Activated T-cell treated with anti-CD3 and anti-CD28 coated beads, Interleukin-2, amount 50 U/mL, for 24 hours (primary cell): ENCODE measurements around the gene SLC9B1.
A peak's percentile ranks its signal among the peaks of the same experiment; 100 is the strongest.

Source experiments
- DNase-seq: peaks from one replicate; pipeline ENCODE4 v3.0.0-alpha.2; 2020
- H3K27ac Mint-ChIP-seq: 2 replicates; pipeline ENCODE4 v1.8.0; 2020; ENCODE audit warnings: mild to moderate bottlenecking, mixed read lengths
- H3K27me3 Mint-ChIP-seq: 2 replicates; pipeline ENCODE4 v1.8.0; 2020; ENCODE audit warnings: mixed read lengths
- H3K36me3 Mint-ChIP-seq: 2 replicates; pipeline ENCODE4 v1.8.0; 2020; ENCODE audit warnings: low read depth, mixed read lengths
- H3K4me1 Mint-ChIP-seq: 2 replicates; pipeline ENCODE4 v1.8.0; 2020; ENCODE audit warnings: low read depth, mixed read lengths
- H3K4me3 Mint-ChIP-seq: 2 replicates; pipeline ENCODE4 v1.8.0; 2020; ENCODE audit warnings: mild to moderate bottlenecking, moderate library complexity, mixed read lengths
- H3K9me3 Mint-ChIP-seq: 2 replicates; pipeline ENCODE4 v1.8.0; 2020; ENCODE audit warnings: mixed read lengths

Gene SLC9B1

GRCh38 chr4:103019308-103020124, at the start of gene SLC9B1:
Gene SLC9B1 (minus strand): TSS chr4:103019705. CDS start chr4:102991711, 27,994 bp downstream.
- peak; percentile 96 for DNase-seq
- H3K27me3 Mint-ChIP-seq = no peaks in the 10 kb centered on the region
- H3K4me3 Mint-ChIP-seq = peak within 1 kb of the TSS; percentile 82
- H3K4me1 Mint-ChIP-seq = peaks cover 21% of the 10 kb centered on the region
- peak within 1 kb of the TSS; percentile 94 for H3K27ac Mint-ChIP-seq
- no peaks in the 10 kb centered on the region for H3K9me3 Mint-ChIP-seq
- H3K36me3 Mint-ChIP-seq = peaks cover 17% of the 10 kb centered on the region

- H3K36me3 Mint-ChIP-seq = peaks cover 80% of the 10 kb centered on the region
- no peaks in the 10 kb centered on the region for H3K27me3 Mint-ChIP-seq
- H3K27ac Mint-ChIP-seq = peak overlapping the region; percentile 56
- H3K4me3 Mint-ChIP-seq = no peak overlapping the region
- peaks cover 29% of the 10 kb centered on the region for H3K4me1 Mint-ChIP-seq
- DNase-seq = no peak
- H3K9me3 Mint-ChIP-seq = no peaks in the 10 kb centered on the region
Measured at GRCh38 chr4:103067841-103068547, 48.5 kb upstream of the SLC9B1 start.

DNA sequence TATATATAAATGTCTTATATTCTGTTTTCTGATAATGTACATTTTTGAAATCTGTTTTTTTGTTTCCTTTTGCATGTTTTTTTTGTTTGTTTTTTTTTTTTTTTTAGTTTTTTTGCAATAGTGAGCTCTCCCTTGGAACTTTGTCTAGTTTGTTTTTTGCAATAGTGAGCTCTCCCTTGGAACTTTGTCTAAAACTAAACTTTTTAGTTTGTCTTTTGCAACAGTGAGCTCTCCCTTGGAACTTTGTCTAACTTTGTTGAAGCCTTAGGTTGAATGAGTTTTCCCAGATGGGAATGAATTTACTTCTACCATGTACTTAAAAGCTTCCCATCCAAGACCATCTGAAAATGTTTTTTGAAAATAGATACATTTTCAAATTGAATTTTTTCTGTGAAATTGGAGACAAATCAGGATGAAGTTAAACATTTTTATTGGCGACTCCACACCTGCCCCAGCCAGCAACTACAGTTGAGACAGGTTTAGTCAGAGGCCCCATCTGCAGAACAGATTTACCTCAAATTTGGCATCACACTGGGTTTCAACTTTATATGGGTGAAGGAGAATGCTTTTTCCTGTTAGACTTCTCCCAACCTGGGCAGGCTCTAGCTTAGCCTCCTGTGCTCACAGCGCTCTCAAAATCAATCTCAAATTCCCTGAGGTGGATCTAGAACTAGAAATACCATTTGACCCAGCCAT, 41.1 kb upstream of the SLC9B1 start:
- Mint-ChIP-seq H3K36me3 (peaks cover 77% of the 10 kb centered on the region), H3K27ac (no peak overlapping the region), H3K4me3 (no peak overlapping the region), H3K27me3 (no peaks in the 10 kb centered on the region), H3K9me3 (peaks cover 3% of the 10 kb centered on the region), H3K4me1 (no peaks in the 10 kb centered on the region)
- no peak for DNase-seq

- no peak overlapping the region for H3K27ac Mint-ChIP-seq
- no peak for DNase-seq
- H3K4me3 Mint-ChIP-seq = no peak overlapping the region
- peaks cover 13% of the 10 kb centered on the region for H3K4me1 Mint-ChIP-seq
- H3K9me3 Mint-ChIP-seq = no peaks in the 10 kb centered on the region
- H3K27me3 Mint-ChIP-seq = no peaks in the 10 kb centered on the region
- H3K36me3 Mint-ChIP-seq = peaks cover 53% of the 10 kb centered on the region
Measured at GRCh38 chr4:103054030-103054429, 34.5 kb upstream of the SLC9B1 start.

- Mint-ChIP-seq H3K36me3 (peaks cover 60% of the 10 kb centered on the region), H3K4me3 (no peak overlapping the region), H3K9me3 (no peaks in the 10 kb centered on the region), H3K27me3 (no peaks in the 10 kb centered on the region), H3K4me1 (peaks cover 13% of the 10 kb centered on the region), H3K27ac (no peak overlapping the region)
- no peak for DNase-seq
Measured at GRCh38 chr4:103052779-103053178, 33.3 kb upstream of the SLC9B1 start.

GRCh38 chr4:103052145-103052544, 32.6 kb upstream of the SLC9B1 start:
- Mint-ChIP-seq H3K4me1 (peaks cover 13% of the 10 kb centered on the region), H3K36me3 (peaks cover 58% of the 10 kb centered on the region), H3K9me3 (no peaks in the 10 kb centered on the region), H3K4me3 (no peak overlapping the region), H3K27me3 (no peaks in the 10 kb centered on the region), H3K27ac (no peak overlapping the region)
- DNase-seq = no peak

DNA sequence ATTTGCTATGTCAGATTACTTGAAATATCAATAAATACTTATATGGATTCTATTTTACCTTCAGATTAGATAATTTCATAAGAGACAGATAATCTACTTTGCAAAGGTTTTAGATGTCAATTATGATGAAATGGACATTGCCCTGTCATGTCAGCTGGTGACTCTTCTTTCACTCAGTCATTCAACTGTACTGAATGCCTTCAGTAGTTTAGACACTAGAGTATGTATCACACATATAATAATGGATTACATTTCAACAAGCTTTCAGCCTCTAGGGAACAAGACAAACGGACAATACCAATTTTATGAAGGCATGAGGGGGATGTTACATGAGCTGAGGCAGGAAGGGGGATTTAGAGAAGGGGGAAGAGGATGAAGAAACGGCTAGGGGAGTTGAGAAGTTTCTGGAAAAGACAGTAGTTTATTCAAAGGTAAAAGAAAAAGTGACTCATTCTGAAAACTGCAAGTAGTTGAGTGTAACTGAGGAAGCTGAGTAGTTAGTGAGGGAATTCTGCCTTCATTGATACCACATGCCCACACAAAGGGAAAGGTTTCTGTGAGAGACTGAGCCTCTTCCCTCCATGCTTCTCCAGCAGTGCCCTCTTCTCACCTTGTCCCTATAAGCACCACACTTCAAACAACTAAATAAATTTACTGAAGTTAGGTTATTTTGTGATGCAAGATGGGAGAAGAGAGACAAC, 31.4 kb upstream of the SLC9B1 start:
- Mint-ChIP-seq H3K4me3 (no peak overlapping the region), H3K27me3 (no peaks in the 10 kb centered on the region), H3K36me3 (peaks cover 60% of the 10 kb centered on the region), H3K27ac (peak overlapping the region; percentile 70), H3K9me3 (no peaks in the 10 kb centered on the region), H3K4me1 (peaks cover 15% of the 10 kb centered on the region)
- DNase-seq = no peak

DNA sequence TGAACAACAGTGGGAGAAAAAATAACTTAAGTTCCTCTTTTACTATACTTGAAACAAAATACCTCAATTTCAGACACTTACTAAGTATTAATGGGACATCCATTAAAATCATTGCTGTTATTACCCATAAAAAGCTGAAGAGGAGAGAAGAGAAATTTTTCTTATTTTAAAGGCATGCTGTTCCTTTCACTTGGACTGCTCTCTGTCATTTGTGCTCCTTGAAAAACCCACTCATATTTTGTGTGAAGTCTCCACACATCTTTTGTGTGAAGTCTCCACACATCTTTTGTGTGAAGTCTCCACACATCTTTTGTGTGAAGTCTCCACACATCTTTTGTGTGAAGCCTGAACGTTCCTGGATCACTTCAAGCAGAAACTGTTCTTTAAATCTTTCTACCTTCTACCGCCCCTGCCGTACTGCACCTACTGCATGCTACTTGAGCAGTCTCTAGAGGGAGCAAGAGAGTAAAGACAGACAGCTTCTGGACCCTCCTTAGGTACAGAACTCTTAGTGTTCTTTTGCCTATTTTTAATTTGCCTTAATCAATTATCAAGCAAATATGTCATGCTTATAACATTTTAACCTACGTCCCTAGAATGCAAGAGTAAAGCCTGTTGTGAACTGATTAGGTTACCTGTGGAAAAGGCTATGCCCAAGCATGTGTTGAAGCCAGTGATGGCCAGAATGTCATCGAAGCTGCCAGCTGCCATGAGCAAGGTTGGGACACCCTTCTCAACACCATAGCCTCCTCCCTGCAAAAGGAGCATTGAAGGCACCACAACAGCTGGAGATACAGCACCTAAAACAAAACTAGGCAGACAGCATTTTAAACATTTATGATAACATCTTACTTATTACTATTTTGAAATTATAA, 27.1 kb upstream of the SLC9B1 start:
- Mint-ChIP-seq H3K27me3 (no peaks in the 10 kb centered on the region), H3K27ac (no peak overlapping the region), H3K9me3 (no peaks in the 10 kb centered on the region), H3K4me3 (no peak overlapping the region), H3K4me1 (peaks cover 13% of the 10 kb centered on the region), H3K36me3 (peaks cover 67% of the 10 kb centered on the region)
- DNase-seq = no peak

DNA sequence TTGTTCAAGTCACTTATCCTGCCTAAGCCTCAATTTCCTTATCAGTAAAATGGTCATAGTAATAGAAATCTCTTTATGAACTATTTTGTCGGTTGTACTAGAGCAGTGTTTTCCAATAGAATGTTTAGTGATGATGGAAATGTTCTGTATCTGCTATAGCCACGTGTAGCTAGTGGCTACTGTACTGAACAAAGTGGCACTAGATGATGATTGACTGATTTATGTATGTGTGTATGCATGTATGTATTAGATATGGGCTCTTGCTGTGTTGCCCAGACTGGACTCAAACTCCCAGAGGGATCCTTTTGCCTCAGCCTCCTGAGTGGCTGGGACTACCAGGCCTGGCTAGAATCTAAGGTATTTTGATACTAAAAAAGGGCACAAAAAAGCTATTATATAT, 24.7 kb upstream of the SLC9B1 start:
- no peaks in the 10 kb centered on the region for H3K9me3 Mint-ChIP-seq
- H3K27ac Mint-ChIP-seq = no peak overlapping the region
- peaks cover 74% of the 10 kb centered on the region for H3K36me3 Mint-ChIP-seq
- DNase-seq = no peak
- H3K27me3 Mint-ChIP-seq = no peaks in the 10 kb centered on the region
- H3K4me1 Mint-ChIP-seq = peaks cover 2% of the 10 kb centered on the region
- H3K4me3 Mint-ChIP-seq = no peak overlapping the region

DNA sequence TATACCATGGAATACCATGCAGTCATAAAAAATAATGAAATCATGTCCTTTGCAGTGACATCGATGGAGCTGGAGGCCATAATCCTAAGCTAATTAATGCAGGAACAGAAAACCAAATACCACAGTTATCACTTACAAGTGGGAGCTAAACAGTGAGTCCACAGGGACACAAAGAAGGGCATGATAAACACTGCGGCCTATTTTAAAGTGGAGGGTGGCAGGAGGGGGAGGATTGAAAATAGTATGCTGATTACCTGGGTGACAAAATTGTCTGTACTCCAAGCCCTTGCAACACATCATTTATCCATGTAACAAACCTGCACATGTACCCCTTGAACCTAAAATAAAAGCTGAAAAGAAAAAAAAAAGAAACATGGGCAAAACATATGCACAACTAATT, 16.7 kb upstream of the SLC9B1 start:
- H3K36me3 Mint-ChIP-seq = peaks cover 56% of the 10 kb centered on the region
- no peak overlapping the region for H3K27ac Mint-ChIP-seq
- DNase-seq = no peak
- no peak overlapping the region for H3K4me3 Mint-ChIP-seq
- no peaks in the 10 kb centered on the region for H3K27me3 Mint-ChIP-seq
- H3K4me1 Mint-ChIP-seq = no peaks in the 10 kb centered on the region
- H3K9me3 Mint-ChIP-seq = no peaks in the 10 kb centered on the region

DNA sequence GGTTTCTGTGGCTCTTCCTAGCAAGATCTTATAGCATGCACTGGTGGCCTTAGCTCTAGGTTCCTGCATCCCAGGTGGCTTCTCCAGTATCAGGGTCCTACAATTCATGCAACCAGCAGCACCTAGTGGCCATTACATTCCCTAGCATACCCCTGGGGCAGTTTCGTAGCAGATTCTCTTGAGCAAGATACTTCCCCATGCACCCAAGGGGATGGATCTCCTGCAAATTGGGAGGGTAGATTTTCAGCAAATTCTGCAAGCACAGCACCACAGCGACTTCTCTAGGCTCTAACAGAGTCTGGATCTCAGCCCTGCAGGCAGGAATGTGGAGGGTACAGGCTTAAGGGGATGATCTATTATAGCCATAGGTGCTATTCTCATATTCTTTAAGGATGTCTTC, 13.1 kb upstream of the SLC9B1 start:
- Mint-ChIP-seq H3K9me3 (no peaks in the 10 kb centered on the region), H3K4me3 (no peak overlapping the region), H3K36me3 (peaks cover 61% of the 10 kb centered on the region), H3K27me3 (no peaks in the 10 kb centered on the region), H3K4me1 (no peaks in the 10 kb centered on the region), H3K27ac (no peak overlapping the region)
- DNase-seq = no peak

DNA sequence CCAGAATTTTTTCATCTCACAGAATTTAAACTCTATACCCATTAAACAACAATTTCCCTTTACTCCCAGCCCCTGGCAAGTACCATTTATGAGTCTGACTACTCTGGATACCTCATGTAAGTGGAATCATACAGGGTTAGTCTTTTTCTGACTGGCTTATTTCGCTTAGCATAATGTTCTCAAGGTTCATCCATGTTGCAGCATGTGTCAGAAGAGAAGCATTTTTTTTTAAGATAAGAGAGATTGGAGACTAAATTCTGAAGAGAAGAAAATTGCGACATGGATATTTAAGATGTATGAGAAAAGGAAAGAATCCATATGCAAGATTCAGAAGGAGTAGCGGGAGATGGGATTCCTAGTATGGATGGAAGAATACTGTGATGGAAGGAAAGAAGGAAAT, 11.3 kb upstream of the SLC9B1 start:
- peaks cover 52% of the 10 kb centered on the region for H3K36me3 Mint-ChIP-seq
- H3K27me3 Mint-ChIP-seq = no peaks in the 10 kb centered on the region
- H3K27ac Mint-ChIP-seq = no peak overlapping the region
- H3K4me1 Mint-ChIP-seq = peaks cover 6% of the 10 kb centered on the region
- H3K4me3 Mint-ChIP-seq = no peak overlapping the region
- no peaks in the 10 kb centered on the region for H3K9me3 Mint-ChIP-seq
- DNase-seq = no peak

GRCh38 chr4:103029300-103029699, 9.8 kb upstream of the SLC9B1 start:
- Mint-ChIP-seq H3K27me3 (no peaks in the 10 kb centered on the region), H3K27ac (no peak overlapping the region), H3K36me3 (peaks cover 53% of the 10 kb centered on the region), H3K4me3 (no peak overlapping the region), H3K4me1 (peaks cover 9% of the 10 kb centered on the region), H3K9me3 (no peaks in the 10 kb centered on the region)
- DNase-seq = no peak
